ENCODE results near the gene AIMP2.
"Not testable (repeated sequence)": the region's sequence is repeated elsewhere in the genome, so short reads cannot be mapped to it uniquely, and the experiment has no call there.

Gene AIMP2

GRCh38 chr7:6008668-6009611 is at the start of gene AIMP2, which contains the start of gene PMS2:
AIMP2 (plus strand) TSS chr7:6009272; CDS start chr7:6009364, 92 bp downstream.
PMS2 (minus strand) TSS chr7:6009049; CDS start chr7:6009019, 30 bp downstream.
- peak; percentile 99 for DNase-seq (ENCODE audit: low spot score)

- not testable (repeated sequence) for DNase-seq (ENCODE audit: low spot score)
Observed at GRCh38 chr7:5963205-5963604, 45.9 kb upstream of the AIMP2 start.

- not testable (repeated sequence) for DNase-seq (ENCODE audit: low spot score)
Observed at GRCh38 chr7:5963810-5964209, 45.3 kb upstream of the AIMP2 start.

- DNase-seq (ENCODE audit: low spot score) = not testable (repeated sequence)
Observed at GRCh38 chr7:5970347-5970911, 38.6 kb upstream of the AIMP2 start, which contains the start of gene RSPH10B. RSPH10B (minus strand) TSS chr7:5970689; CDS start chr7:5967116, 3,573 bp downstream.

- not testable (repeated sequence) for DNase-seq (ENCODE audit: low spot score)
Observed at GRCh38 chr7:5973580-5973979, 35.5 kb upstream of the AIMP2 start.

- not testable (repeated sequence) for DNase-seq (ENCODE audit: low spot score)
Observed at GRCh38 chr7:5979680-5980314, 29.3 kb upstream of the AIMP2 start.

- DNase-seq (ENCODE audit: low spot score) = not testable (repeated sequence)
Observed at GRCh38 chr7:5987061-5987460, 22.0 kb upstream of the AIMP2 start.

- DNase-seq (ENCODE audit: low spot score) = peak; percentile 57
Observed at GRCh38 chr7:5997210-5997808, 11.8 kb upstream of the AIMP2 start.

GRCh38 chr7:6007386-6007785 is 1.7 kb upstream of the AIMP2 start:
- DNase-seq (ENCODE audit: low spot score) = peak; percentile 47

GRCh38 chr7:6007835-6008590 is 1.1 kb upstream of the AIMP2 start:
- peak; percentile 34 for DNase-seq (ENCODE audit: low spot score)

- not testable (repeated sequence) for DNase-seq (ENCODE audit: low spot score)
Observed at GRCh38 chr7:6010370-6010769, 1.3 kb downstream of the AIMP2 start.

GRCh38 chr7:6011541-6011940 is 2.5 kb downstream of the AIMP2 start:
- no peak for DNase-seq (ENCODE audit: low spot score)

- DNase-seq (ENCODE audit: low spot score) = peak; percentile 28
Observed at GRCh38 chr7:6012355-6013104, 3.5 kb downstream of the AIMP2 start.

- no peak for DNase-seq (ENCODE audit: low spot score)
Observed at GRCh38 chr7:6015917-6016652, 7.0 kb downstream of the AIMP2 start.

GRCh38 chr7:6016653-6016966 is 7.5 kb downstream of the AIMP2 start:
- no peak for DNase-seq (ENCODE audit: low spot score)

GRCh38 chr7:6020371-6021286 is 11.6 kb downstream of the AIMP2 start:
- no peak for DNase-seq (ENCODE audit: low spot score)

- no peak for DNase-seq (ENCODE audit: low spot score)
Observed at GRCh38 chr7:6022707-6023106, 13.6 kb downstream of the AIMP2 start.

GRCh38 chr7:6023974-6024435 is 14.9 kb downstream of the AIMP2 start:
- no peak for DNase-seq (ENCODE audit: low spot score)
